Astrocyte (in vitro differentiated cells and primary cell): ENCODE results near the gene SLC6A20. TPM values are rescaled to one million over a fixed set of nuclear protein-coding genes. Genes with fewer than 3 reads are reported as not detected.

Experiments used
- DNase-seq: peaks from one replicate; pipeline ENCODE4 v3.0.0-alpha.2; 2010; ENCODE audit warnings: low read depth
- FAIRE-seq: peaks from 2 replicates; lab custom pipeline; 2011; peaks lifted over from hg19 to GRCh38; lab: Jason Lieb, UNC
- H2AFZ ChIP-seq: 2 replicates; pipeline ENCODE4 v1.6.0; 2012; ENCODE audit warnings: low read depth, low read length, inconsistent platforms
- H3K27ac ChIP-seq: 2 replicates; pipeline ENCODE4 v1.5.1; 2011; ENCODE audit warnings: low read depth, low read length, inconsistent platforms
- H3K27me3 ChIP-seq: 2 replicates; pipeline ENCODE4 v1.6.0; 2011; ENCODE audit warnings: low read length, inconsistent platforms; ENCODE audit not compliant: insufficient read depth
- H3K36me3 ChIP-seq: 2 replicates; pipeline ENCODE4 v1.5.1; 2011; ENCODE audit warnings: low read length, inconsistent platforms; ENCODE audit not compliant: insufficient read depth
- H3K4me1 ChIP-seq: 2 replicates; pipeline ENCODE4 v1.5.1; 2011; ENCODE audit warnings: low read length, inconsistent platforms; ENCODE audit not compliant: insufficient read depth
- H3K4me2 ChIP-seq: 2 replicates; pipeline ENCODE4 v1.6.0; 2012; ENCODE audit warnings: low read length, inconsistent platforms
- H3K4me3 ChIP-seq: 2 replicates; pipeline ENCODE4 v1.5.1; 2011; ENCODE audit warnings: low read depth, mild to moderate bottlenecking, low read length, inconsistent platforms; ENCODE audit not compliant: insufficient read depth
- H3K79me2 ChIP-seq: 2 replicates; pipeline ENCODE4 v1.6.0; 2012; ENCODE audit warnings: mild to moderate bottlenecking, low read length, inconsistent platforms; ENCODE audit not compliant: insufficient read depth
- H3K9ac ChIP-seq: 2 replicates; pipeline ENCODE4 v1.6.0; 2012; ENCODE audit warnings: mild to moderate bottlenecking, low read length, inconsistent platforms
- H3K9me3 ChIP-seq: 2 replicates; pipeline ENCODE4 v1.5.1; 2012; ENCODE audit warnings: low read depth, mild to moderate bottlenecking, low read length, inconsistent platforms; ENCODE audit not compliant: insufficient read depth
- H4K20me1 ChIP-seq: 2 replicates; pipeline ENCODE4 v1.6.0; 2012; ENCODE audit warnings: low read length, inconsistent platforms; ENCODE audit not compliant: insufficient read depth
- H3K27ac Mint-ChIP-seq: one replicate; pipeline ENCODE4 v1.8.0; 2021; ENCODE audit warnings: mild to moderate bottlenecking, mixed read lengths; ENCODE audit not compliant: unreplicated experiment
- H3K27me3 Mint-ChIP-seq: one replicate; pipeline ENCODE4 v1.8.0; 2021; ENCODE audit warnings: low read depth, mixed read lengths; ENCODE audit not compliant: unreplicated experiment
- H3K36me3 Mint-ChIP-seq: one replicate; pipeline ENCODE4 v1.8.0; 2021; ENCODE audit warnings: low read depth, mixed read lengths; ENCODE audit not compliant: unreplicated experiment
- H3K4me1 Mint-ChIP-seq: one replicate; pipeline ENCODE4 v1.8.0; 2021; ENCODE audit warnings: low read depth, mixed read lengths; ENCODE audit not compliant: unreplicated experiment
- H3K4me3 Mint-ChIP-seq: one replicate; pipeline ENCODE4 v1.8.0; 2021; ENCODE audit warnings: mild to moderate bottlenecking, moderate library complexity, mixed read lengths; ENCODE audit not compliant: unreplicated experiment
- H3K9me3 Mint-ChIP-seq: one replicate; pipeline ENCODE4 v1.8.0; 2021; ENCODE audit warnings: mild to moderate bottlenecking, mixed read lengths; ENCODE audit not compliant: unreplicated experiment
- CTCF ChIP-seq: IDR thresholded peaks from 2 replicates; pipeline ENCODE4 v1.5.1; 2011; ENCODE audit warnings: low read depth, mild to moderate bottlenecking, inconsistent platforms, low read length, moderate library complexity; ENCODE audit not compliant: insufficient read depth
- EZH2 ChIP-seq: IDR thresholded peaks from 2 replicates; pipeline ENCODE4 v1.6.1; 2012; ENCODE audit warnings: mild to moderate bottlenecking, low read length, inconsistent platforms; ENCODE audit not compliant: insufficient read depth
- total RNA-seq: library from RNA; stranded (reverse); gene quantifications from 2 replicates; pipeline ENCODE4 v1.2.1, GENCODE V29; 2021

SLC6A20 gene
- total RNA-seq, 1 donor from 2014 or later: not detected

GRCh38 chr3:45841420-45841756 is 45.1 kb upstream of the SLC6A20 start:
- H3K9ac ChIP-seq: peak overlapping the region; percentile 91
- no peaks in the 10 kb centered on the region for H4K20me1 ChIP-seq
- H2AFZ ChIP-seq: peak overlapping the region; percentile 89
- no peaks in the 10 kb centered on the region for H3K79me2 ChIP-seq
- TF ChIP-seq CTCF: no peak
- TF ChIP-seq EZH2: no peak
- peaks cover 4% of the 10 kb centered on the region for H3K4me1 ChIP-seq
- H3K36me3 ChIP-seq: peaks cover 4% of the 10 kb centered on the region
- H3K27ac ChIP-seq: peak overlapping the region; percentile 84
- peak; percentile 25 for DNase-seq
- peaks cover 8% of the 10 kb centered on the region for H3K4me1 Mint-ChIP-seq
- H3K9me3 Mint-ChIP-seq: no peaks in the 10 kb centered on the region
- H3K36me3 Mint-ChIP-seq: peaks cover 4% of the 10 kb centered on the region
- peak overlapping the region; percentile 95 for H3K4me2 ChIP-seq
- peaks cover 18% of the 10 kb centered on the region for H3K27me3 Mint-ChIP-seq
- peak overlapping the region; percentile 79 for H3K4me3 ChIP-seq
- H3K9me3 ChIP-seq: no peaks in the 10 kb centered on the region
- peak overlapping the region; percentile 94 for H3K27ac Mint-ChIP-seq
- H3K4me3 Mint-ChIP-seq: peak overlapping the region; percentile 94
- H3K27me3 ChIP-seq: peaks cover 5% of the 10 kb centered on the region
- FAIRE-seq: no peak

GRCh38 chr3:45838466-45838865 is 42.1 kb upstream of the SLC6A20 start:
- H3K27ac Mint-ChIP-seq: no peak overlapping the region
- H3K4me3 Mint-ChIP-seq: no peak overlapping the region

More at GRCh38 chr3:45838466-45838865, 42.1 kb upstream of the SLC6A20 start:
- Histone ChIP-seq H3K4me3 (no peak overlapping the region), H3K4me2 (no peak overlapping the region), H3K36me3 (peaks cover 11% of the 10 kb centered on the region), H3K4me1 (peaks cover 4% of the 10 kb centered on the region), H3K79me2 (no peaks in the 10 kb centered on the region), H3K9me3 (no peaks in the 10 kb centered on the region), H3K9ac (no peak overlapping the region), H4K20me1 (no peaks in the 10 kb centered on the region), H3K27me3 (no peaks in the 10 kb centered on the region), H2AFZ (no peak overlapping the region), H3K27ac (no peak overlapping the region)
- Mint-ChIP-seq H3K4me1 (peaks cover 8% of the 10 kb centered on the region), H3K36me3 (peaks cover 4% of the 10 kb centered on the region), H3K27me3 (no peaks in the 10 kb centered on the region), H3K9me3 (no peaks in the 10 kb centered on the region)
- DNase-seq: no peak
- TF ChIP-seq EZH2: no peak
- no peak for TF ChIP-seq CTCF
- no peak for FAIRE-seq
